Caco-2 (cell line): ENCODE results near the gene SYVN1. TPM values are rescaled to one million over a fixed set of nuclear protein-coding genes. Genes with fewer than 3 reads are reported as not detected.
"Not testable (repeated sequence)": the region's sequence is repeated elsewhere in the genome, so short reads cannot be mapped to it uniquely, and the experiment has no call there.

Experiments used
- BruUV-seq: library from RNA; stranded (reverse); fragments of 400-500 nt; replicated peaks from 2 replicates; lab custom pipeline; 2021; lab: Mats Ljungman, UMichigan
- CTCF ChIA-PET: fragments of 300-600 bp; sonication (Branson Sonifier 250); formaldehyde crosslinking; loops from one replicate; lab custom pipeline; 2022; ENCODE audit warnings: antibody characterized with exemption; lab: Charles Lee
- POLR2A ChIA-PET: fragments of 300-600 bp; sonication (Branson Sonifier 250); formaldehyde crosslinking; loops from one replicate; lab custom pipeline; 2022; ENCODE audit warnings: antibody characterized with exemption; lab: Charles Lee
- DNase-seq, 2 experiments: peaks; one replicate each; pipeline versions ENCODE4 v3.0.0 to v3.0.0-alpha.2; 2020 to 2022
- H3K27me3 ChIP-seq: replicated peaks from 2 replicates; pipeline ENCODE4 v1.6.0; 2011; ENCODE audit warnings: low read length; ENCODE audit not compliant: control insufficient read depth, insufficient read depth
- H3K36me3 ChIP-seq: 2 replicates; pipeline ENCODE4 v1.5.1; 2011; ENCODE audit warnings: low read length; ENCODE audit not compliant: control insufficient read depth, insufficient read depth
- H3K4me1 ChIP-seq: fragments of 250-450 bp; sonication (Bioruptor Pico); 2 replicates; pipeline ENCODE4 v1.5.1; 2020; ENCODE audit warnings: mild to moderate bottlenecking
- H3K4me3 ChIP-seq: 2 replicates; pipeline ENCODE4 v1.5.1; 2011; ENCODE audit warnings: low read depth, mild to moderate bottlenecking, control low read depth, low read length
- H3K9me3 ChIP-seq: fragments of 250-450 bp; sonication (Bioruptor Pico); 2 replicates; pipeline ENCODE4 v1.5.1; 2020; ENCODE audit warnings: mild to moderate bottlenecking, moderate library complexity
- H3K27ac Mint-ChIP-seq: one replicate; pipeline ENCODE4 v1.8.0; 2022; ENCODE audit warnings: mixed read lengths; ENCODE audit not compliant: unreplicated experiment
- H3K27me3 Mint-ChIP-seq: one replicate; pipeline ENCODE4 v1.8.0; 2022; ENCODE audit warnings: mixed read lengths; ENCODE audit not compliant: insufficient read depth, unreplicated experiment
- H3K36me3 Mint-ChIP-seq: one replicate; pipeline ENCODE4 v1.8.0; 2022; ENCODE audit warnings: mild to moderate bottlenecking, mixed read lengths; ENCODE audit not compliant: insufficient read depth, unreplicated experiment
- H3K4me1 Mint-ChIP-seq: one replicate; pipeline ENCODE4 v1.8.0; 2022; ENCODE audit warnings: low read depth, mixed read lengths; ENCODE audit not compliant: unreplicated experiment
- H3K4me3 Mint-ChIP-seq: one replicate; pipeline ENCODE4 v1.8.0; 2022; ENCODE audit warnings: mild to moderate bottlenecking, moderate library complexity, mixed read lengths; ENCODE audit not compliant: unreplicated experiment
- H3K9me3 Mint-ChIP-seq: one replicate; pipeline ENCODE4 v1.8.0; 2022; ENCODE audit warnings: mixed read lengths; ENCODE audit not compliant: unreplicated experiment
- CTCF ChIP-seq, 2 experiments: fragments of 200-600 bp in 1 of 2; IDR thresholded peaks; 1 replicate in 1 of 2; 2 replicates in 1 of 2; pipeline versions ENCODE4 v1.5.1 to v1.8.0; 2011 to 2022; ENCODE audit warnings: antibody characterized with exemption in 1 of 2, control low read depth in 1 of 2, inconsistent platforms in 1 of 2, low read depth in 1 of 2, low read length in 1 of 2, mild to moderate bottlenecking in 1 of 2, moderate library complexity in 1 of 2; ENCODE audit not compliant: insufficient read depth in 1 of 2, severe bottlenecking in 1 of 2, unreplicated experiment in 1 of 2
- intact Hi-C: fragments of 100-400 bp; cut with micrococcal nuclease; formaldehyde crosslinking; loops from one replicate; pipeline ENCODE4 v1.10.0; 2022; ENCODE audit not compliant: unreplicated experiment
- total RNA-seq: library from RNA; stranded (reverse); gene quantifications from 2 replicates; pipeline ENCODE4 v1.2.3, GENCODE V29; 2022

The SYVN1 gene
- total RNA-seq, 1 experiment from 2014 or later, result 50.9 TPM

- peak overlapping the region; percentile 85 for H3K4me3 Mint-ChIP-seq
- intact Hi-C loops, result loop anchor here (1.0 to 2.0 kb wide), 3 partner anchors 46 to 70 kb away; partner anchors contain the start of genes FAU, MRPL49 and TM7SF2
- TF ChIP-seq CTCF (IDR thresholded peaks at IDR 0.05; ENCODE audit: insufficient read depth in 1 of 2, low read depth in 1 of 2, low read length in 1 of 2, severe bottlenecking in 1 of 2, unreplicated experiment in 1 of 2), result peak; percentile 63 to 83
- Histone ChIP-seq H3K4me3 (peak overlapping the region; percentile 84), H3K27me3 (no peaks in the 10 kb centered on the region), H3K4me1 (peaks cover 13% of the 10 kb centered on the region), H3K9me3 (no peaks in the 10 kb centered on the region), H3K36me3 (no peaks in the 10 kb centered on the region; the same call in 1 of the 2 replicates)
- ChIA-PET POLR2A (interaction anchor here (0.8 to 3.1 kb wide), 8 partner anchors 19 to 402 kb away, joined by 3 to 32 read pairs (median 6); partner anchors contain the start of genes FAU, MRPL49, SF1 and SYVN1), CTCF (interaction anchor here (0.6 to 2.5 kb wide), 18 partner anchors 10 to 1293 kb away, joined by 3 to 22 read pairs (median 4); partner anchors contain the start of genes FAU, MRPL49, SAC3D1 and SYVN1)
- DNase-seq, result peak; percentile 86 to 93
- H3K4me1 Mint-ChIP-seq, result no peaks in the 10 kb centered on the region
- BruUV-seq, result no TSS peak
- H3K27me3 Mint-ChIP-seq, result no peaks in the 10 kb centered on the region
- H3K27ac Mint-ChIP-seq, result peak overlapping the region; percentile 90
- peaks cover 6% of the 10 kb centered on the region for H3K36me3 Mint-ChIP-seq
- no peaks in the 10 kb centered on the region for H3K9me3 Mint-ChIP-seq
Measured at GRCh38 chr11:65180877-65181568, 46.7 kb upstream of the SYVN1 start.

- H3K9me3 ChIP-seq, H3K4me1 Mint-ChIP-seq, H3K9me3 Mint-ChIP-seq, H3K27me3 ChIP-seq, CTCF ChIA-PET, intact Hi-C loops, H3K27me3 Mint-ChIP-seq, H3K4me3 ChIP-seq, BruUV-seq, H3K4me1 ChIP-seq, H3K36me3 ChIP-seq, H3K36me3 Mint-ChIP-seq: not testable (repeated sequence)
- peak overlapping the region; percentile 33 for H3K4me3 Mint-ChIP-seq
- peak overlapping the region; percentile 42 for H3K27ac Mint-ChIP-seq
- DNase-seq, result peak; percentile 58 to 70
- POLR2A ChIA-PET, result interaction anchor here (0.7 to 1.2 kb wide), 3 partner anchors 9 to 162 kb away, joined by 3 read pairs; partner anchors contain the start of genes FAU and MRPL49
Measured at GRCh38 chr11:65174571-65175010, 40.3 kb upstream of the SYVN1 start.

- TF ChIP-seq CTCF (IDR thresholded peaks at IDR 0.05; ENCODE audit: insufficient read depth in 1 of 2, low read depth in 1 of 2, low read length in 1 of 2, severe bottlenecking in 1 of 2, unreplicated experiment in 1 of 2), result no peak
- H3K4me3 Mint-ChIP-seq, result no peak overlapping the region
- H3K36me3 Mint-ChIP-seq, result no peaks in the 10 kb centered on the region
Measured at GRCh38 chr11:65172600-65172999, 38.3 kb upstream of the SYVN1 start.

More at GRCh38 chr11:65172600-65172999, 38.3 kb upstream of the SYVN1 start:
- H3K4me1 ChIP-seq, result no peaks in the 10 kb centered on the region
- no peaks in the 10 kb centered on the region; the same call in 1 of the 2 replicates for H3K36me3 ChIP-seq
- no peak overlapping the region for H3K4me3 ChIP-seq
- H3K27me3 ChIP-seq, result no peaks in the 10 kb centered on the region
- no TSS peak for BruUV-seq
- intact Hi-C loops, result no loop called here
- Mint-ChIP-seq H3K9me3 (no peaks in the 10 kb centered on the region), H3K27ac (no peak overlapping the region), H3K27me3 (no peaks in the 10 kb centered on the region), H3K4me1 (peaks cover 5% of the 10 kb centered on the region)
- no peaks in the 10 kb centered on the region for H3K9me3 ChIP-seq
- no peak for DNase-seq
- CTCF ChIA-PET, result no interaction called here
- POLR2A ChIA-PET, result no interaction called here
